ENCODE measurements around the gene MYO5C. TPM values are rescaled to one million over a fixed set of nuclear protein-coding genes. Genes with fewer than 3 reads are reported as not detected.

Gene MYO5C
- total RNA-seq, 2 experiments from 2014 or later = 0.42 to 0.69 TPM

DNA sequence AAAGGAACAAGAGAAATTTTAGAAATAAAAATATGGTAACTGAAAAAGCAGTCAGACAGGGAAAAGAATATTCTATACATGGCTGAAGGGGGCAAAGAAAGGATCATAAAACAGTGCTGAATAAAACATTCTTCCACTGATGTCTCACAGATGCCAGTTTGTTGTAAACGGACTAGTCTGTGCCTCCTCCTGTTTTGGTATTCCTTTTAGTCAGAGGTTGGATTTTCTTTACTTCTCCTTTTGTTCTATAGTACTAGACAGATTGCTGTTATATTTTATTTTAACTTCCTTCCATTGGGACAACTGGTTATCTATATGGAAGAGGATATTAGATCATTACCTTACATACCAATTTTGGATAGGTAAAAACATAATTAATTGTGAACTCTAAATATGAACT is 88.4 kb downstream of the MYO5C start:
- Mint-ChIP-seq H3K4me1 (no peaks in the 10 kb centered on the region), H3K9me3 (ENCODE audit: low read depth) (no peaks in the 10 kb centered on the region), H3K27me3 (no peaks in the 10 kb centered on the region), H3K4me3 (no peak overlapping the region), H3K27ac (peak overlapping the region; percentile 7), H3K36me3 (ENCODE audit: low read depth) (no peaks in the 10 kb centered on the region)
- intact Hi-C loops (cut with DNase I, micrococcal nuclease) = no loop called here
- ATAC-seq = no peak
- ChIA-PET POLR2A (no interaction called here), CTCF (interaction anchor here (1.3 to 3.2 kb wide), 6 partner anchors 14 to 527 kb away, joined by 3 to 17 read pairs (median 6); no protein-coding TSS in a partner anchor)
- no peak for DNase-seq

DNA sequence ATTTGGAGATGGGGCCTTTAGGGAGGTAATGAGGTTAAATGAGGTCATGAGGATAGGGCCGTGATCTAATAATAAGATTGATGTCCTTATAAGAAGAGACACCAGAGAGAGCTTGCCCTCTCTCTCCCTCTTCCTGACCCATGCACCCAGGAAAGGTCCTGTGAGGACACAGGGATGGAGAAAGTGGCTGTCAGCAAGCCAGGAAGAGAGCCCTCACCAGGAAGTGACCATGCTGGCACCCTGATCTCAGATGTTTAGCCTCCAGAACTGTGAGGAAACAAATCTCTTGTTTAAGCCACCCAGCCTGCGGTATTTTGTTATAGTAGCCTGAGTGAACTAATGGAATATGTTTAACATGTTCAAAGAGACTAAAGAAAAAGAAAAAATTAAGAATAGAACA is 89.2 kb downstream of the MYO5C start:
- ATAC-seq (no peak), DNase-seq (no peak)
- no peak overlapping the region for H3K27ac Mint-ChIP-seq
- H3K4me3 Mint-ChIP-seq = no peak overlapping the region
- H3K36me3 Mint-ChIP-seq (ENCODE audit: low read depth) = no peaks in the 10 kb centered on the region
- H3K4me1 Mint-ChIP-seq = no peaks in the 10 kb centered on the region
- ChIA-PET POLR2A (no interaction called here), CTCF (interaction anchor here (0.6 to 1.0 kb wide), 4 partner anchors 18 to 131 kb away, joined by 3 to 4 read pairs (median 4); no protein-coding TSS in a partner anchor)
- no peaks in the 10 kb centered on the region for H3K9me3 Mint-ChIP-seq (ENCODE audit: low read depth)
- H3K27me3 Mint-ChIP-seq = no peaks in the 10 kb centered on the region
- intact Hi-C loops (cut with DNase I, micrococcal nuclease) = no loop called here

DNA sequence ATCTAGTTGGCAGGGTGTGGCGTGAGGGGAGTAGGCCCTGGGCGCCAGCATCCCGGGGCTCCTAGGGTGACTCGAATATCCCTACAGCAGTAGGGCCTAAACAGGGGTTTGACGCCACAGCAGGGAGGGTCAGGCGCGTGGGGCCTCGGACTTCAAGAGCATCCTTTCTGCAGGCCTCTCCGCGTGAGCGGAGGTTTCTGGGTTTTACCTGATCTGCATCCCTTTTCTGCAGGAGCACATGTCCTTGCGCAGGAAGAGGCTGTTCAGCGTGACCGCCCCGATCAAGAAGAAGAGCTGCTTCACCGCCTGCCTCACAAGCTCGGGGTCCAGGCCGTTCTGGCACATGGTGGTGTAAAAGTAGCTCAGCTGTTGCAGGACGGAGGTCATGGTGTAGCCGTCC is 90.9 kb downstream of the MYO5C start:
- no peak overlapping the region for H3K27ac Mint-ChIP-seq
- H3K9me3 Mint-ChIP-seq (ENCODE audit: low read depth) = no peaks in the 10 kb centered on the region
- CTCF ChIA-PET = interaction anchor here (0.5 to 1.0 kb wide), 2 partner anchors 51 to 223 kb away, joined by 3 read pairs; no protein-coding TSS in a partner anchor
- POLR2A ChIA-PET = no interaction called here
- no peaks in the 10 kb centered on the region for H3K36me3 Mint-ChIP-seq (ENCODE audit: low read depth)
- ATAC-seq (no peak), DNase-seq (no peak)
- intact Hi-C loops (cut with DNase I, micrococcal nuclease) = no loop called here
- H3K27me3 Mint-ChIP-seq = no peaks in the 10 kb centered on the region
- no peaks in the 10 kb centered on the region for H3K4me1 Mint-ChIP-seq
- H3K4me3 Mint-ChIP-seq = no peak overlapping the region

DNA sequence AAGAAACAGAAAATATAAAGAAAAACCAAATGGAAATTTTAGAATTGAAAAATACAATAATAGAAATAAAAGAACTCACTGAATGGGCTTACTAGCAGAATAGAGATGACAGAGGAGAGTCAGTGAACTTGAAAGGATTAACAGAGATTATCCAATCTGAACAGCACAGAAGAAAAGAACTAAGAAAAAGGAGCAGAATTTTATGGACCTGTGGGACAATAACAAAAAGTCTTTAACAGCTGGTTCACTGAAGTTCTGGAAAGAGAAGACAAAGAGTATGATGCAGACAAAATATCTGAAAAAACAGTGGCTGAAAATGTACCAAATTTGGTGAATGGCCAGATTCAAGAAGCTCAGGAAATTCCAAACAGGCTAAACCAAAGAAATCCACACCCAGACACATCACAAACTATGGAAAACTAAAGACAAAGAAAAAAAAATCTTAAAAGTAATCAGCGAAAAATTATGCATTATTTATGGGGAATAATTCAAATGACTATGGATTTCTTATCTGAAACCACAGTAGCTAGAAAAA is 94.7 kb downstream of the MYO5C start:
- H3K4me3 Mint-ChIP-seq = no peak overlapping the region
- ATAC-seq (no peak), DNase-seq (no peak)
- CTCF ChIA-PET = interaction anchor here (0.7 to 2.1 kb wide), 3 partner anchors 17 to 40 kb away, joined by 3 to 7 read pairs (median 3); no protein-coding TSS in a partner anchor
- H3K27me3 Mint-ChIP-seq = no peaks in the 10 kb centered on the region
- H3K4me1 Mint-ChIP-seq = no peaks in the 10 kb centered on the region
- intact Hi-C loops (cut with DNase I, micrococcal nuclease) = no loop called here
- no peaks in the 10 kb centered on the region for H3K9me3 Mint-ChIP-seq (ENCODE audit: low read depth)
- no peak overlapping the region for H3K27ac Mint-ChIP-seq
- no peaks in the 10 kb centered on the region for H3K36me3 Mint-ChIP-seq (ENCODE audit: low read depth)
- POLR2A ChIA-PET = no interaction called here

DNA sequence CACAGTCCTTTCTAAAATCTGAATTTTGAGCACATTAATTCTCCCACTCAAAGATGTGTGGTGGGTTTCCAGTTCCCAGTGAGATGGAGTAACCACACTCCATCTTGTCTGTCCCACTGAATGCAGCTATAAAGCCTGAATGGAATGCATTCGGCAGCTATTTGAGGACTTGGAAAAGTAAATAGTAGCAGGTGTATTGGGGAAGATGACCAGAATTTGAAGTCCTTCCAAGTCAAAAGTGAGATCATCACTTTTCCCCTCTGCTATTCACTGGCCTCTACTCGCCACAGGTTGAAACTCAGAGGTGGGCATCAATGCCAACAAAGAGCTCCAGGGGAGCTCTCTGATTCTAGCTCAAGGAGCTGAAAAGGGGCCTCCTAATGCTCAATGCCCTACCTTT is 96.3 kb downstream of the MYO5C start:
- Mint-ChIP-seq H3K4me1 (no peaks in the 10 kb centered on the region), H3K4me3 (no peak overlapping the region), H3K36me3 (ENCODE audit: low read depth) (no peaks in the 10 kb centered on the region), H3K9me3 (ENCODE audit: low read depth) (no peaks in the 10 kb centered on the region), H3K27me3 (no peaks in the 10 kb centered on the region), H3K27ac (no peak overlapping the region)
- CTCF ChIA-PET = interaction anchor here (0.6 to 2.8 kb wide), 6 partner anchors 8 to 111 kb away, joined by 3 to 14 read pairs (median 4); partner anchors contain the start of gene GNB5
- ATAC-seq (no peak), DNase-seq (no peak)
- intact Hi-C loops (cut with DNase I, micrococcal nuclease) = no loop called here
- POLR2A ChIA-PET = no interaction called here

DNA sequence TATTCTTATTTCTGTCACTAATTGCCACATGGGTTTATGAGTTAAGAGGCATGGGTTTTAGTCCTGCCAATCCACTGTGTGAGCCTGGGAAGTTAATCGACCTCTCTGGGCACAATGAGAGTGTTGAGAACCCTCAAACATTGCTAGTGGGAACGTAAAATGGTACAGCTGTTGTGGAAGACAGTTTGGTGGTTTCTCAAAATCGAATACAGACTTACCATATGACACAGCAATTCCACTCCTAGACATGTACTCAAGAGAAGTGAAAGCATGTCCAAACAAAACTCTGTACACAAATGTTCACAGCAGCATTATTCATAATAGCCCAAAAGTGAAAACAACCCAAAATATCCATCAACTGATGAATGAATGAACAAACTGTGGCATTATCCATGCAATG is 98.7 kb downstream of the MYO5C start:
- Mint-ChIP-seq H3K4me3 (no peak overlapping the region), H3K36me3 (ENCODE audit: low read depth) (no peaks in the 10 kb centered on the region), H3K27ac (no peak overlapping the region), H3K9me3 (ENCODE audit: low read depth) (no peaks in the 10 kb centered on the region), H3K27me3 (no peaks in the 10 kb centered on the region), H3K4me1 (no peaks in the 10 kb centered on the region)
- ChIA-PET CTCF (interaction anchor here (0.8 to 2.1 kb wide), 2 partner anchors 12 to 119 kb away, joined by 4 to 11 read pairs; no protein-coding TSS in a partner anchor), POLR2A (no interaction called here)
- ATAC-seq (no peak), DNase-seq (no peak)
- intact Hi-C loops (cut with DNase I, micrococcal nuclease) = no loop called here

DNA sequence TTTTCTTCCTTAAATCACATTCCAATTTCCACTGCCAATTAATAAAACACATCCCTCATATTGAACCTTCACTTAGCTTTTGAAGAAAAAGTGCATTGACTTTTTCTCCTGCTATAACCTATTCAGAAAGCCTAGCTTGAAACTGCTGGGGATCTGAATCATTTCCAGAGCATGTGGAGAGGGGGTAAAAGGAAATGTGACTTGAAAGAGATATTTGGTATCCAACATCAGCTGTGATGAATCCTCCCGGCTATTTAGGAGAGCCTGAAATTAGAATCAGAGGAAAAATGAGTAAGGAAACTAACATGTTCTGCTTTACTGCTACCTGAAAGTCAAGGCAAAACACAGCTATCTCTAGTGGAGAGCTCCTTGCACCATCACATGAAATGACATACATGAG is 101.8 kb downstream of the MYO5C start:
- H3K27ac Mint-ChIP-seq = no peak overlapping the region
- ATAC-seq (no peak), DNase-seq (no peak)
- H3K27me3 Mint-ChIP-seq = no peaks in the 10 kb centered on the region
- CTCF ChIA-PET = interaction anchor here (0.8 to 2.7 kb wide), 6 partner anchors 8 to 53 kb away, joined by 3 to 17 read pairs (median 3); no protein-coding TSS in a partner anchor
- no peak overlapping the region for H3K4me3 Mint-ChIP-seq
- POLR2A ChIA-PET = no interaction called here
- H3K9me3 Mint-ChIP-seq (ENCODE audit: low read depth) = no peaks in the 10 kb centered on the region
- H3K4me1 Mint-ChIP-seq = no peaks in the 10 kb centered on the region
- H3K36me3 Mint-ChIP-seq (ENCODE audit: low read depth) = no peaks in the 10 kb centered on the region
- intact Hi-C loops (cut with DNase I, micrococcal nuclease) = no loop called here

DNA sequence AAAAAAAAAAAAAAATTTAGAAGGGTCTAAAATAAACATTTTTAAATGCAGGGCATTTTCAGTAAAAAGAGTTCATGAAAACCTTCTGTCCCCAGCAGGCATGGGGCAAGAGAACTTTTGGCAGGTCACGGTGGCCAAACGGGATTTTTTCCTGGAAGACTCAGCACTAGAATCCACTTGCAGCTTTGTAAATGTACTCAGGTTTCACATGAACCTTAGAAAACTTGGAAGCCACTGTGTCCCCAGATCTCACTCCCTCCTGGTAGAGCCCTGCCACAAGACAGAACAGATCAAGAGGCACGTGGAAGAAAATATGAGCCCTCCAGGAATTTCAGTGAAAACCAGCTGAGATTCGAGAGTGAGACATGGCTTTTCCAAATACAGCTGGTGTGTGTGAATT is 102.3 kb downstream of the MYO5C start:
- H3K4me3 Mint-ChIP-seq = no peak overlapping the region
- POLR2A ChIA-PET = no interaction called here
- H3K27ac Mint-ChIP-seq = no peak overlapping the region
- DNase-seq (no peak), ATAC-seq (no peak)
- H3K9me3 Mint-ChIP-seq (ENCODE audit: low read depth) = no peaks in the 10 kb centered on the region
- CTCF ChIA-PET = interaction anchor here (0.9 to 2.7 kb wide), 3 partner anchors 9 to 36 kb away, joined by 3 to 17 read pairs (median 8); no protein-coding TSS in a partner anchor
- H3K4me1 Mint-ChIP-seq = no peaks in the 10 kb centered on the region
- H3K36me3 Mint-ChIP-seq (ENCODE audit: low read depth) = no peaks in the 10 kb centered on the region
- no peaks in the 10 kb centered on the region for H3K27me3 Mint-ChIP-seq
- intact Hi-C loops (cut with DNase I, micrococcal nuclease) = no loop called here

DNA sequence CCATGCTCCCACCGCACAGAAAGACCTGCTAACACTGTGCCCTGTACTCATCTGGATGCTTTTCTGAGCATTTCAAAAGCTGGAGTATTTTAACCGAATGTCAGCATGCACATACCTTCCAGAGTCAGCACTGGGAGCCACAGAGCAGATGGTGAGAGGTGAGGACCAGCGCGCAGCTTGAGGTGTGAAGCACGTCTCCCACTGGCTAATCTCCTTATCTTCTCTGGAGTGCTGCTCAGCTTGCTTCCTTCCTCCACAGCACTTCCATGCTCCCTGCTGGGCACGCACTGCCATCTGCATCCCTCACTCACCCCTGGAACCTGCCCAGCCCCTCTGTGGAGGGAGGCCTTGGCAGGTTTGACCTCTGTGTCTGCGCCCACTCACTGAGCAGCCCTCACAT is 104.4 kb downstream of the MYO5C start, which contains the start of gene GNB5:
Gene GNB5, minus strand, starts transcription at position 186 of the 400 bp plus-strand sequence. CDS start 6,716 bp downstream, outside the sequence.
- intact Hi-C loops (cut with DNase I, micrococcal nuclease) = no loop called here
- H3K27ac Mint-ChIP-seq = no peak within 1 kb of the TSS
- no peaks in the 10 kb centered on the region for H3K9me3 Mint-ChIP-seq (ENCODE audit: low read depth)
- ChIA-PET POLR2A (no interaction called here), CTCF (interaction anchor here (1.3 kb wide), 1 partner anchor 8 kb away, joined by 5 read pairs; no protein-coding TSS in a partner anchor)
- H3K4me1 Mint-ChIP-seq = no peaks in the 10 kb centered on the region
- DNase-seq = no peak
- no peak within 1 kb of the TSS for H3K4me3 Mint-ChIP-seq
- H3K36me3 Mint-ChIP-seq (ENCODE audit: low read depth) = no peaks in the 10 kb centered on the region
- no peak for ATAC-seq
- H3K27me3 Mint-ChIP-seq = no peaks in the 10 kb centered on the region

DNA sequence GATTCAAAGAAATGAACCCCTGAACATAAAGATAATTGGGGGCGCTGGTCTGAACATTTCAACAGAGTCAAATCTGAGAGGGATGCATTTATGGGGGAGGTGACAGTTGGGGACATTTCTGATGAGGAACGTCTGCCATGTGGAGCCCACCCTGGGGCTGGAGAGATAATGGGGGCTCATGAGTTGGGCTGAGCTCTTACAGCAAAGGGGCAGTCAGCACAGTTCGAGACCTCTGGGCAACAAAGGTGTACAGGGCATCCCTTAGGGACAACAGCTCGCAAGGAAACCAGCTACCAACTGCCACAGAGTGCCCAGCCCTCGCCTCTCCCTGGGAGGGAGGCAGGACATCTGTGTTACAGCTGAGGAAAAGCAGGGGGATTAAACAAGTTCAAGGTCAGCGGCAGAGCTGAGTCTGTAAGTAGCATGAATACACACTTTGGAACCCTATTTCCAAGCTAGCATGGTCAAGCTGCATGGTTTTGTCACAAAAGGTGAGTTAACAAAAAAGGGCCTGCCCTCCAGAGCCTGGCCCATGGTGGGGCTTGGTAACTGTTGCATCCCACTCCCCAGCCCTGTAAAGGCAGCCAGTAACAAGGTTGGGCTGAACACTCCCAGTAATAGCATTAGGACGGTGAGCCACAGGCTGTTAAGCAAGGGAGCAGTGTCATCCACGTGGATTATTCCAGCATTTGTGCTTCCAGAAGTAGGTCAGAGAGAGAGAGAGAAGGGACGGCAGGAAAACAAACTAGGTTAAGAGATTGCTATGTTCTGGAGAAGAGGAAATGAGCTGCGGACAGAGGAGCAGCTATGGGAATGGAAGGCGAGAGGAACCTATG is 108.7 kb downstream of the MYO5C start:
- ChIA-PET POLR2A (no interaction called here), CTCF (interaction anchor here (0.7 to 1.4 kb wide), 6 partner anchors 21 to 1178 kb away, joined by 3 to 6 read pairs (median 4); no protein-coding TSS in a partner anchor)
- intact Hi-C loops (cut with DNase I, micrococcal nuclease) = no loop called here
- peaks cover 2% of the 10 kb centered on the region for H3K9me3 Mint-ChIP-seq (ENCODE audit: low read depth)
- no peak overlapping the region for H3K4me3 Mint-ChIP-seq
- no peak overlapping the region for H3K27ac Mint-ChIP-seq
- ATAC-seq = no peak
- H3K36me3 Mint-ChIP-seq (ENCODE audit: low read depth) = no peaks in the 10 kb centered on the region
- no peak for DNase-seq
- H3K4me1 Mint-ChIP-seq = no peaks in the 10 kb centered on the region
- H3K27me3 Mint-ChIP-seq = no peaks in the 10 kb centered on the region

DNA sequence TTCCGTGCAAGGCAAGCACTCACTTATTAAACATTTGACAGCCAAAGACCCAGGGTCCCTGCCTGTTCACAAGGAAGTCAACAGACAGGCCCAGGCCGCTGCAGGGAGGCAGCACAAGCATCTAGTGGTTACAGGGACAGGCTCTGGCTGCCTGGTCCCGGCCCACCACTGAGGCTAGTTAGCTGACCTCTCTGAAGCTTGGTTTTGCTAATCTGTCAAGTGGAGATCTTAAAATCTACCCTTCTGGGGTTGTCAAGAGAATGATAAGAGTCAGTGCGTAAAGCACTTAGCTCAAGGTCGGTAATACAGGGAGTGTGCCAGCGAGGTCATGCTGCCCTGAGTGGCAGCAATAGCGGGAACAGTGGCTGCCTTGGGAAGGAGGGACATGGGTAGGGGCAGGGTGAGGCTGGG is 110.4 kb downstream of the MYO5C start:
- ChIA-PET CTCF (interaction anchor here (0.7 to 2.9 kb wide), 9 partner anchors 9 to 264 kb away, joined by 3 to 19 read pairs (median 5); no protein-coding TSS in a partner anchor), POLR2A (no interaction called here)
- no peak overlapping the region for H3K27ac Mint-ChIP-seq
- H3K4me1 Mint-ChIP-seq = peaks cover 8% of the 10 kb centered on the region
- intact Hi-C loops (cut with DNase I, micrococcal nuclease) = no loop called here
- H3K4me3 Mint-ChIP-seq = no peak overlapping the region
- H3K27me3 Mint-ChIP-seq = no peaks in the 10 kb centered on the region
- no peaks in the 10 kb centered on the region for H3K36me3 Mint-ChIP-seq (ENCODE audit: low read depth)
- peaks cover 2% of the 10 kb centered on the region for H3K9me3 Mint-ChIP-seq (ENCODE audit: low read depth)
- no peak for ATAC-seq
- no peak for DNase-seq
